K562 (cell line): Measurements from ENCODE around the gene MTOR. TPM values are rescaled to one million over a fixed set of nuclear protein-coding genes. Genes with fewer than 3 reads are reported as not detected.

Experiments used
- CBX8 ChIP-seq: fragments of 200-600 bp; sonication (generic); IDR thresholded peaks from 2 replicates; pipeline ENCODE4 v1.6.1; 2012; ENCODE audit warnings: borderline replicate concordance, mixed run types, low read depth, mild to moderate bottlenecking, moderate library complexity, mixed read lengths, low read length, control low read depth, inconsistent platforms; ENCODE audit not compliant: poor library complexity, severe bottlenecking; ENCODE audit errors: extremely low read depth
- CHAMP1 ChIP-seq: fragments of 450-650 bp; IDR thresholded peaks from 2 replicates; pipeline ENCODE4 v1.6.1; 2016; ENCODE audit warnings: mild to moderate bottlenecking
- HNRNPH1 ChIP-seq: fragments of 200-400 bp; formaldehyde crosslinking; optimal IDR thresholded peaks from 2 replicates; pipeline ENCODE3; 2017; ENCODE audit warnings: low read depth, mild to moderate bottlenecking, low read length, moderate library complexity
- IRF1 ChIP-seq: sonication (generic); formaldehyde crosslinking; IDR thresholded peaks from 2 replicates; pipeline ENCODE4 v1.8.0; 2022; ENCODE audit warnings: missing genetic modification reagents, mild to moderate bottlenecking, borderline replicate concordance
- NONO ChIP-seq, 2 experiments: fragments of 200-400 bp in 1 of 2; fragments of 450-650 bp in 1 of 2; formaldehyde crosslinking in 1 of 2; IDR thresholded peaks; 2 replicates each; pipeline ENCODE4 v1.6.1; 2017; ENCODE audit warnings: low read depth in 2 of 2, mild to moderate bottlenecking in 2 of 2, moderate library complexity in 2 of 2, low read length in 1 of 2
- NR1H2 ChIP-seq: sonication (generic); formaldehyde crosslinking; IDR thresholded peaks from 2 replicates; pipeline ENCODE4 v1.4.0; 2020; ENCODE audit warnings: mild to moderate bottlenecking, missing genetic modification reagents
- NR3C1 ChIP-seq: sonication (generic); formaldehyde crosslinking; IDR thresholded peaks from 2 replicates; pipeline ENCODE4 v1.8.1; 2022; ENCODE audit warnings: missing genetic modification reagents
- REST ChIP-seq, 2 experiments: fragments of 450-650 bp; formaldehyde crosslinking in 1 of 2; IDR thresholded peaks; 2 replicates each; pipeline versions ENCODE4 v1.4.0 to v1.6.1; 2014 to 2020; ENCODE audit warnings: mild to moderate bottlenecking in 2 of 2, borderline replicate concordance in 1 of 2, low read depth in 1 of 2
- TRIM24 ChIP-seq, 2 experiments: fragments of 450-650 bp; IDR thresholded peaks; 2 replicates each; pipeline ENCODE4 v1.6.1; 2016
- ZBTB49 ChIP-seq: sonication (generic); formaldehyde crosslinking; IDR thresholded peaks from 2 replicates; pipeline ENCODE4 v1.8.0; 2022; ENCODE audit warnings: missing genetic modification reagents, mild to moderate bottlenecking, borderline replicate concordance
- ZNF165 ChIP-seq: fragments of 250-450 bp; sonication (Bioruptor Pico); IDR thresholded peaks from 2 replicates; pipeline ENCODE4 v1.4.0; 2020; ENCODE audit warnings: borderline replicate concordance
- polyA plus RNA-seq, 8 experiments: library from polyadenylated mRNA; depleted of rRNA in 4 of 8; stranded (reverse) in 5 of 8; unstranded in 3 of 8; fragments of >200 nt; fragmentation: Nextera tagmentation in 2 of 8; fragmentation: Illumina TruSeq in 1 of 8; extraction: Ambion mirVana in 2 of 8; extraction: Trizol in 1 of 8; gene quantifications; 2 replicates each; pipeline versions ENCODE4 v1.2.1 to v1.2.3, GENCODE V29; 2011 to 2014; ENCODE audit warnings: inconsistent platforms in 1 of 8, missing spikeins in 1 of 8
- total RNA-seq, 7 experiments: library from RNA; depleted of rRNA in 6 of 7; stranded (reverse); fragments of >200 nt in 6 of 7; fragmentation: Illumina TruSeq in 2 of 7; extraction: Trizol in 2 of 7; gene quantifications; 2 replicates each; pipeline versions ENCODE4 v1.2.1 to v1.2.3, GENCODE V29; 2011 to 2021; ENCODE audit warnings: low replicate concordance in 1 of 7

MTOR gene
- total and polyA plus RNA-seq, 9 of the 15 experiments (the other 6 are each of a cell fraction or from before 2014, with no cell fraction given) = 11.4 to 71.4 (median 52.2) TPM

GRCh38 chr1:11272832-11273594 lies 10.7 kb upstream of the MTOR start, which contains the start of gene UBIAD1 (continued):
- TF ChIP-seq REST (IDR thresholded peaks at IDR 0.05; ENCODE audit: borderline replicate concordance) (no peak), REST (CRISPR knock-in tag; IDR thresholded peaks at IDR 0.05; ENCODE audit: low read depth) (peak; percentile 75), CHAMP1 (no peak), ZBTB49 (CRISPR knock-in tag) (no peak), ZNF165 (no peak), IRF1 (no peak), HNRNPH1 (no peak), NONO (IDR thresholded peaks at IDR 0.05; ENCODE audit: low read depth in 2 of 2, low read length in 1 of 2) (peak; percentile 87 to 91), TRIM24 (IDR thresholded peaks at IDR 0.05) (peak in 1 of 2 experiments; percentile 96; a peak in 2 of 4 replicates), CBX8 (no peak), NR3C1 (peak; percentile 76; the same call in 1 of the 2 replicates), NR1H2 (0 out of 2 replicates have a peak, but pooled peaks have one; percentile 43)
